HEK293 (cell line): ENCODE measurements around the gene SPAM1.

Source experiments
- CTCF ChIA-PET: fragments of 350-600 bp; formaldehyde crosslinking; extraction: SDS; loops from one replicate; lab custom pipeline; 2021; ENCODE audit warnings: antibody characterized with exemption; lab: Yijun Ruan, JAX
- POLR2A ChIA-PET: fragments of 300-600 bp; formaldehyde crosslinking; extraction: SDS; loops from one replicate; lab custom pipeline; 2020; ENCODE audit warnings: antibody characterized with exemption, inconsistent platforms; lab: Yijun Ruan, JAX
- H3K27ac ChIP-seq: fragments of 200-500 bp; sonication (Bioruptor generic); 2 replicates; pipeline ENCODE4 v1.5.1; 2014; ENCODE audit warnings: low read depth, low read length, control low read depth, inconsistent platforms; ENCODE audit errors: extremely low read depth
- H3K36me3 ChIP-seq, 2 experiments: fragments of 200-500 bp in 1 of 2; sonication (Bioruptor generic) in 1 of 2; 1 replicate in 1 of 2; 2 replicates in 1 of 2; pipeline ENCODE4 v1.5.1; 2014 to 2017; ENCODE audit warnings: inconsistent platforms in 2 of 2, low read length in 2 of 2; ENCODE audit not compliant: control insufficient read depth in 2 of 2, insufficient read depth in 1 of 2
- H3K4me1 ChIP-seq: fragments of 200-500 bp; sonication (Bioruptor generic); 2 replicates; pipeline ENCODE4 v1.5.1; 2014; ENCODE audit warnings: mild to moderate bottlenecking, low read length, inconsistent platforms; ENCODE audit not compliant: control insufficient read depth, insufficient read depth
- H3K4me3 ChIP-seq: 2 replicates; pipeline ENCODE4 v1.5.1; 2011; ENCODE audit warnings: low read depth, mild to moderate bottlenecking, control low read depth, low read length, moderate library complexity
- H3K9me3 ChIP-seq: fragments of 200-500 bp; sonication (Bioruptor generic); 2 replicates; pipeline ENCODE4 v1.5.1; 2014; ENCODE audit warnings: low read depth, low read length, inconsistent platforms; ENCODE audit not compliant: control insufficient read depth, insufficient read depth
- BCL11A ChIP-seq: fragments of 450-650 bp; formaldehyde crosslinking; IDR thresholded peaks from 2 replicates; pipeline ENCODE4 v1.5.1; 2016; ENCODE audit warnings: low read depth, missing biosample characterization, missing genetic modification characterization
- GLI2 ChIP-seq: fragments of 450-650 bp; formaldehyde crosslinking; IDR thresholded peaks from 2 replicates; pipeline ENCODE4; 2017; ENCODE audit warnings: missing biosample characterization, missing genetic modification characterization, low read depth, borderline replicate concordance
- GLIS1 ChIP-seq: fragments of 450-650 bp; formaldehyde crosslinking; IDR thresholded peaks from 2 replicates; pipeline ENCODE4 v1.5.1; 2016; ENCODE audit warnings: missing biosample characterization, missing genetic modification characterization
- HOXA7 ChIP-seq: sonication (generic); formaldehyde crosslinking; IDR thresholded peaks from 2 replicates; pipeline ENCODE4 v1.8.1; 2022; ENCODE audit warnings: missing genetic modification reagents, borderline replicate concordance
- KLF7 ChIP-seq: fragments of 450-650 bp; formaldehyde crosslinking; IDR thresholded peaks from 2 replicates; pipeline ENCODE4 v1.5.1; 2016; ENCODE audit warnings: missing biosample characterization, missing genetic modification characterization, borderline replicate concordance
- KLF9 ChIP-seq: fragments of 450-650 bp; formaldehyde crosslinking; IDR thresholded peaks from 2 replicates; pipeline ENCODE4 v1.5.1; 2016; ENCODE audit warnings: missing biosample characterization, missing genetic modification characterization, low read depth
- MEIS1 ChIP-seq: sonication (generic); formaldehyde crosslinking; IDR thresholded peaks from 2 replicates; pipeline ENCODE4 v1.8.1; 2022; ENCODE audit warnings: missing genetic modification reagents, mild to moderate bottlenecking, borderline replicate concordance
- OSR2 ChIP-seq: fragments of 450-650 bp; formaldehyde crosslinking; IDR thresholded peaks from 2 replicates; pipeline ENCODE4 v1.5.1; 2016; ENCODE audit warnings: missing biosample characterization, missing genetic modification characterization
- SALL2 ChIP-seq: fragments of 450-650 bp; formaldehyde crosslinking; IDR thresholded peaks from 2 replicates; pipeline ENCODE4 v1.5.0; 2017; ENCODE audit warnings: missing biosample characterization, mild to moderate bottlenecking, missing genetic modification characterization, borderline replicate concordance
- SCRT2 ChIP-seq: fragments of 450-650 bp; formaldehyde crosslinking; IDR thresholded peaks from 2 replicates; pipeline ENCODE4 v1.5.1; 2016; ENCODE audit warnings: missing biosample characterization, missing genetic modification characterization
- ZFHX2 ChIP-seq: fragments of 450-650 bp; formaldehyde crosslinking; conservative IDR thresholded peaks from 2 replicates; pipeline ENCODE4 v1.5.1; 2016; ENCODE audit warnings: missing biosample characterization, missing genetic modification characterization
- ZFP41 ChIP-seq: fragments of 450-650 bp; formaldehyde crosslinking; IDR thresholded peaks from 2 replicates; pipeline ENCODE4 v1.5.1; 2016; ENCODE audit warnings: missing biosample characterization, missing genetic modification characterization, borderline replicate concordance
- ZFP69B ChIP-seq: fragments of 450-650 bp; formaldehyde crosslinking; IDR thresholded peaks from 2 replicates; pipeline ENCODE4 v1.5.1; 2016; ENCODE audit warnings: missing biosample characterization, missing genetic modification characterization
- ZNF23 ChIP-seq: fragments of 450-650 bp; formaldehyde crosslinking; IDR thresholded peaks from 2 replicates; pipeline ENCODE4 v1.5.1; 2016; ENCODE audit warnings: missing biosample characterization, missing genetic modification characterization, borderline replicate concordance
- ZNF266 ChIP-seq: fragments of 450-650 bp; formaldehyde crosslinking; IDR thresholded peaks from 2 replicates; pipeline ENCODE4 v1.5.1; 2016; ENCODE audit warnings: missing biosample characterization, missing genetic modification characterization, low read depth
- ZNF292 ChIP-seq: fragments of 450-650 bp; formaldehyde crosslinking; IDR thresholded peaks from 2 replicates; pipeline ENCODE4 v1.5.1; 2016; ENCODE audit warnings: low read depth, missing biosample characterization, missing genetic modification characterization, borderline replicate concordance
- ZNF341 ChIP-seq: fragments of 450-650 bp; formaldehyde crosslinking; IDR thresholded peaks from 2 replicates; pipeline ENCODE4; 2016; ENCODE audit warnings: low read depth, missing biosample characterization, missing genetic modification characterization
- ZNF394 ChIP-seq: fragments of 450-650 bp; formaldehyde crosslinking; IDR thresholded peaks from 2 replicates; pipeline ENCODE4 v1.5.1; 2016; ENCODE audit warnings: missing biosample characterization, missing genetic modification characterization, mild to moderate bottlenecking, moderate library complexity, borderline replicate concordance
- ZNF426 ChIP-seq: fragments of 450-650 bp; formaldehyde crosslinking; IDR thresholded peaks from 2 replicates; pipeline ENCODE4 v1.5.1; 2017; ENCODE audit warnings: missing biosample characterization, missing genetic modification characterization, mild to moderate bottlenecking, inconsistent platforms, moderate library complexity
- ZNF433 ChIP-seq: fragments of 450-650 bp; formaldehyde crosslinking; IDR thresholded peaks from 2 replicates; pipeline ENCODE4 v1.5.1; 2016; ENCODE audit warnings: missing biosample characterization, missing genetic modification characterization, low read depth
- ZNF529 ChIP-seq: fragments of 450-650 bp; formaldehyde crosslinking; IDR thresholded peaks from 2 replicates; pipeline ENCODE4 v1.5.1; 2017; ENCODE audit warnings: missing genetic modification characterization, missing biosample characterization; ENCODE audit not compliant: insufficient replicate concordance
- ZNF530 ChIP-seq: fragments of 450-650 bp; formaldehyde crosslinking; IDR thresholded peaks from 2 replicates; pipeline ENCODE4 v1.5.1; 2016; ENCODE audit warnings: low read depth, missing biosample characterization, missing genetic modification characterization
- ZNF600 ChIP-seq: fragments of 450-650 bp; formaldehyde crosslinking; IDR thresholded peaks from 2 replicates; pipeline ENCODE4 v1.5.1; 2016; ENCODE audit warnings: missing biosample characterization, missing genetic modification characterization
- ZNF670 ChIP-seq: fragments of 450-650 bp; formaldehyde crosslinking; IDR thresholded peaks from 2 replicates; pipeline ENCODE4 v1.5.1; 2016; ENCODE audit warnings: missing biosample characterization, missing genetic modification characterization, low read depth
- ZNF707 ChIP-seq: fragments of 450-650 bp; formaldehyde crosslinking; IDR thresholded peaks from 2 replicates; pipeline ENCODE4 v1.5.1; 2016; ENCODE audit warnings: missing biosample characterization, missing genetic modification characterization
- ZNF776 ChIP-seq: fragments of 450-650 bp; formaldehyde crosslinking; IDR thresholded peaks from 2 replicates; pipeline ENCODE4 v1.5.0; 2017; ENCODE audit warnings: missing biosample characterization, missing genetic modification characterization, borderline replicate concordance
- ZSCAN30 ChIP-seq: fragments of 450-650 bp; IDR thresholded peaks from 2 replicates; pipeline ENCODE4 v1.5.1; 2018; ENCODE audit warnings: missing biosample characterization, mild to moderate bottlenecking, missing genetic modification characterization, moderate library complexity
- TF ChIP-seq, protein P1 (sequence below): fragments of 450-650 bp; formaldehyde crosslinking; IDR thresholded peaks from 2 replicates; pipeline ENCODE4 v1.5.1; 2016; ENCODE audit warnings: missing biosample characterization, missing genetic modification characterization
- TF ChIP-seq, protein P2 (sequence below): fragments of 450-650 bp; formaldehyde crosslinking; IDR thresholded peaks from 2 replicates; pipeline ENCODE4 v1.5.1; 2017; ENCODE audit warnings: missing biosample characterization, missing genetic modification characterization

Gene SPAM1

DNA sequence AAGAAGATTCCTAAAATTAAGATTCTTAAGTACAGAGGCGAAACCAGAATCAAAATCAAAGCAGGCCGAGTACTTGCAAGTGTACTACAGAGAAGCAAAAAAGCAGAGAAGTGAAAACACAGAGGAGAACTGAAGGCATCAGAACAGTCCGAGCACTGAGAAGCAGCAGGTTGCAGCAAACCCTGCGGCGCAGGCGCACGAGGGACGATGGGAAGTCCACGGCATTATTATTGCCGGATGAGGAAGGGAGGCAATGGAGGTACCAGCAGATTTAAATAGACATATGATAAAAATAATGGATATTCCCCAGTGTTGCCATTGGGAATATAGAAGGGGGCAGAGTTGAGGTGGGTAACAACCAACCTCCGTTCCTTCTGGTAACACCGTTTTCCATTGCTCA lies 7.2 kb upstream of the SPAM1 start:
- ChIA-PET POLR2A (no interaction called here), CTCF (no interaction called here)
- Histone ChIP-seq H3K4me1 (no peaks in the 10 kb centered on the region), H3K9me3 (no peaks in the 10 kb centered on the region), H3K27ac (no peak overlapping the region), H3K4me3 (no peak overlapping the region), H3K36me3 (no peaks in the 10 kb centered on the region)
- no peak for TF ChIP-seq ZNF266 (tag by site-specific recombination)
- no peak for TF ChIP-seq SCRT2 (tag by site-specific recombination)
- TF ChIP-seq OSR2 = no peak
- no peak for TF ChIP-seq ZNF341 (tag by site-specific recombination)
- no peak for TF ChIP-seq BCL11A (tag by site-specific recombination)
- no peak for TF ChIP-seq MEIS1 (CRISPR knock-in tag)
- no peak for TF ChIP-seq ZNF670
- no peak for TF ChIP-seq ZNF426 (tag by site-specific recombination)
- no peak for TF ChIP-seq KLF9 (tag by site-specific recombination)
- TF ChIP-seq, protein P1, sequence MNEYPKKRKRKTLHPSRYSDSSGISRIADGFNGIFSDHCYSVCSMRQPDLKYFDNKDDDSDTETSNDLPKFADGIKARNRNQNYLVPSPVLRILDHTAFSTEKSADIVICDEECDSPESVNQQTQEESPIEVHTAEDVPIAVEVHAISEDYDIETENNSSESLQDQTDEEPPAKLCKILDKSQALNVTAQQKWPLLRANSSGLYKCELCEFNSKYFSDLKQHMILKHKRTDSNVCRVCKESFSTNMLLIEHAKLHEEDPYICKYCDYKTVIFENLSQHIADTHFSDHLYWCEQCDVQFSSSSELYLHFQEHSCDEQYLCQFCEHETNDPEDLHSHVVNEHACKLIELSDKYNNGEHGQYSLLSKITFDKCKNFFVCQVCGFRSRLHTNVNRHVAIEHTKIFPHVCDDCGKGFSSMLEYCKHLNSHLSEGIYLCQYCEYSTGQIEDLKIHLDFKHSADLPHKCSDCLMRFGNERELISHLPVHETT (tag by site-specific recombination) = no peak
- TF ChIP-seq ZSCAN30 (tag by site-specific recombination) = no peak
- no peak for TF ChIP-seq ZFP41 (tag by site-specific recombination)
- no peak for TF ChIP-seq ZNF530 (tag by site-specific recombination)
- TF ChIP-seq ZNF433 = no peak
- TF ChIP-seq GLIS1 (tag by site-specific recombination) = no peak
- TF ChIP-seq ZNF292 (tag by site-specific recombination) = no peak

DNA sequence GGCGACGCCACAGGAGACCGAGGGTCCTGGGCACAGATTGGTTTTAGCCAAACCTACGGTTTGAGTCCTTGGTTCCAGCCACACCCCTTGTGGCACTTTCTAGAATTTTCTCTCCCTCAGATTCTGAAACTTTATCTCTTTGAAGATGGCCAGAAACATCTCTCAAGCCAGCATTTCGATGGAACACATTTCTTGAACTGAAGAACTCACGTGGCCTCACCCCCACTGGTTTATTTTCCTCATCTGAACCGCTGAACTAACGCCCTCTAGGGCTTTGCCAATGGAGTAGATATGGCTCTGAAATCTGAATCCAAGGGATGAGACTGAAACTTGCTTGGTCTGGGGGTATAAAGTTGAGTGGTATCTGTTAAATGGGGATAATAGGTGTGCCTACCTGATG lies 6.7 kb upstream of the SPAM1 start:
- Histone ChIP-seq H3K4me1 (no peaks in the 10 kb centered on the region), H3K4me3 (no peak overlapping the region), H3K27ac (no peak overlapping the region), H3K36me3 (no peaks in the 10 kb centered on the region), H3K9me3 (no peaks in the 10 kb centered on the region)
- TF ChIP-seq ZNF23 (tag by site-specific recombination) = no peak
- ChIA-PET CTCF (no interaction called here), POLR2A (no interaction called here)

DNA sequence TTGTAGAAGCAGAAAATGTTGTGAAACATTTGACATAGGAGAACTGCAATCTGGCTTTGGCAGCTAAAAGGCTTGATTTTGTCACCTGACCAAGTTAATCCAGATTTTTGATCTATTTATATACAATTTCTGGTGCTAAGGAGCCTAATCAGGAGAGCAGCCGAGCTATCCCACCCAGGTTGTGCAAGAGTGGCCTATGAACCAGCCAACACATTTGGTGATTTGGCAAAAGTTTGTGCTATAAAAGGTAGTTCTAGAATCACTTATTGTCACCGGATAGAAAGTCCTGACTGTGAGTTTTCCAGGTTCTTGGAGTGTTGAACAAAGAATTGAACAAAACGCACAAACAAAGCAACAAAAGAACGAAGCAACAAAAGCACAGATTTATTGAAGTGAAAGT lies 1.4 kb upstream of the SPAM1 start:
- Histone ChIP-seq H3K27ac (no peak overlapping the region), H3K4me1 (no peaks in the 10 kb centered on the region), H3K36me3 (no peaks in the 10 kb centered on the region), H3K4me3 (no peak overlapping the region), H3K9me3 (no peaks in the 10 kb centered on the region)
- ChIA-PET CTCF (no interaction called here), POLR2A (no interaction called here)
- TF ChIP-seq GLI2 (no peak), ZNF529 (tag by site-specific recombination) (no peak), ZFHX2 (tag by site-specific recombination) (no peak), ZNF707 (no peak), ZNF394 (no peak), HOXA7 (CRISPR knock-in tag) (no peak), KLF7 (tag by site-specific recombination) (no peak), ZNF23 (tag by site-specific recombination) (no peak), ZFP69B (no peak), ZNF600 (tag by site-specific recombination) (no peak), SALL2 (no peak), ZNF776 (no peak)
- TF ChIP-seq, protein P2, sequence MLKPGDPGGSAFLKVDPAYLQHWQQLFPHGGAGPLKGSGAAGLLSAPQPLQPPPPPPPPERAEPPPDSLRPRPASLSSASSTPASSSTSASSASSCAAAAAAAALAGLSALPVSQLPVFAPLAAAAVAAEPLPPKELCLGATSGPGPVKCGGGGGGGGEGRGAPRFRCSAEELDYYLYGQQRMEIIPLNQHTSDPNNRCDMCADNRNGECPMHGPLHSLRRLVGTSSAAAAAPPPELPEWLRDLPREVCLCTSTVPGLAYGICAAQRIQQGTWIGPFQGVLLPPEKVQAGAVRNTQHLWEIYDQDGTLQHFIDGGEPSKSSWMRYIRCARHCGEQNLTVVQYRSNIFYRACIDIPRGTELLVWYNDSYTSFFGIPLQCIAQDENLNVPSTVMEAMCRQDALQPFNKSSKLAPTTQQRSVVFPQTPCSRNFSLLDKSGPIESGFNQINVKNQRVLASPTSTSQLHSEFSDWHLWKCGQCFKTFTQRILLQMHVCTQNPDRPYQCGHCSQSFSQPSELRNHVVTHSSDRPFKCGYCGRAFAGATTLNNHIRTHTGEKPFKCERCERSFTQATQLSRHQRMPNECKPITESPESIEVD (tag by site-specific recombination) = no peak
